Measurements from ENCODE around the gene GPR17. TPM values are rescaled to one million over a fixed set of nuclear protein-coding genes. Genes with fewer than 3 reads are reported as not detected.
A peak's percentile ranks its signal among the peaks of the same experiment; 100 is the strongest.

Gene GPR17
- polyA plus RNA-seq, 1 donor (not counting 4 experiments of a cell fraction or from before 2014, with no cell fraction given): not detected

GRCh38 chr2:127597046-127597983 lies 48.6 kb upstream of the GPR17 start:
- TF ChIP-seq CTCF (optimal IDR thresholded peaks at IDR 0.05 in 1 of 3, IDR thresholded peaks at IDR 0.05 in 1 of 3, conservative IDR thresholded peaks at IDR 0.05 in 1 of 3; ENCODE audit: extremely low read depth in 1 of 3, insufficient read depth in 2 of 3, low read length in 3 of 3) (no peak), EZH2 (IDR thresholded peaks at IDR 0.05; ENCODE audit: low read length) (no peak)
- H3K27ac ChIP-seq (ENCODE audit: control insufficient read depth, insufficient read depth, low read length): no peak overlapping the region

GRCh38 chr2:127597984-127598380 lies 48.0 kb upstream of the GPR17 start:
- H3K4me2 ChIP-seq (ENCODE audit: control insufficient read depth, extremely low read depth, insufficient read depth, low read depth, low read length): no peak overlapping the region
- H3K9ac ChIP-seq (ENCODE audit: control insufficient read depth, extremely low read depth, insufficient read depth, low read length): no peak overlapping the region
- no peaks in the 10 kb centered on the region for H3K36me3 ChIP-seq (ENCODE audit: control insufficient read depth in 2 of 2, extremely low read depth in 1 of 2, insufficient read depth in 2 of 2, low read length in 2 of 2)
- no peak overlapping the region for H3K4me3 ChIP-seq (ENCODE audit: control insufficient read depth in 2 of 3, extremely low read depth in 1 of 3, insufficient read depth in 2 of 3, low read depth in 1 of 3, low read length in 3 of 3)
- dilution Hi-C loops (cut with MboI; ENCODE audit: extremely low pct_ligation_motif_present, low sequenced_read_pairs): loop anchor here (25.0 kb wide), 1 partner anchor 89 kb away; the partner anchor contains the start of gene LIMS2
- H4K20me1 ChIP-seq (ENCODE audit: control insufficient read depth, extremely low read depth, insufficient read depth, low read length): no peaks in the 10 kb centered on the region
- no peaks in the 10 kb centered on the region for H3K9me3 ChIP-seq (ENCODE audit: control insufficient read depth, low read depth, low read length)
- no peak for TF ChIP-seq EZH2 (IDR thresholded peaks at IDR 0.05; ENCODE audit: low read length)
- FAIRE-seq: peak; percentile 34
- H3K4me1 ChIP-seq (ENCODE audit: control insufficient read depth, extremely low read depth, insufficient read depth, low read length): no peaks in the 10 kb centered on the region
- no peak overlapping the region for H2AFZ ChIP-seq (ENCODE audit: control insufficient read depth, low read length)
- no peaks in the 10 kb centered on the region for H3K9me1 ChIP-seq (ENCODE audit: control insufficient read depth, extremely low read depth, insufficient read depth, low read length)
- DNase-seq (ENCODE audit: low read depth, low spot score): no peak
- no peaks in the 10 kb centered on the region for H3K27me3 ChIP-seq (ENCODE audit: control insufficient read depth, extremely low read depth, insufficient read depth, low read length)
- H3K27ac ChIP-seq (ENCODE audit: control insufficient read depth, insufficient read depth, low read length): no peak overlapping the region
- no peaks in the 10 kb centered on the region for H3K79me2 ChIP-seq (ENCODE audit: control insufficient read depth, insufficient read depth, low read length)

More at GRCh38 chr2:127597046-127597983, 48.6 kb upstream of the GPR17 start:
- no peaks in the 10 kb centered on the region for H3K27me3 ChIP-seq (ENCODE audit: control insufficient read depth, extremely low read depth, insufficient read depth, low read length)
- no peak overlapping the region for H3K9ac ChIP-seq (ENCODE audit: control insufficient read depth, extremely low read depth, insufficient read depth, low read length)
- no peak for DNase-seq (ENCODE audit: low read depth, low spot score)
- H3K4me2 ChIP-seq (ENCODE audit: control insufficient read depth, extremely low read depth, insufficient read depth, low read depth, low read length): no peak overlapping the region
- H3K36me3 ChIP-seq (ENCODE audit: control insufficient read depth in 2 of 2, extremely low read depth in 1 of 2, insufficient read depth in 2 of 2, low read length in 2 of 2): no peaks in the 10 kb centered on the region
- H3K4me1 ChIP-seq (ENCODE audit: control insufficient read depth, extremely low read depth, insufficient read depth, low read length): no peaks in the 10 kb centered on the region
- no peak overlapping the region for H2AFZ ChIP-seq (ENCODE audit: control insufficient read depth, low read length)
- no peaks in the 10 kb centered on the region for H3K9me3 ChIP-seq (ENCODE audit: control insufficient read depth, low read depth, low read length)
- H3K9me1 ChIP-seq (ENCODE audit: control insufficient read depth, extremely low read depth, insufficient read depth, low read length): no peaks in the 10 kb centered on the region
- H4K20me1 ChIP-seq (ENCODE audit: control insufficient read depth, extremely low read depth, insufficient read depth, low read length): no peaks in the 10 kb centered on the region
- no peak for FAIRE-seq
- H3K79me2 ChIP-seq (ENCODE audit: control insufficient read depth, insufficient read depth, low read length): no peaks in the 10 kb centered on the region
- dilution Hi-C loops (cut with MboI; ENCODE audit: extremely low pct_ligation_motif_present, low sequenced_read_pairs): loop anchor here (25.0 kb wide), 1 partner anchor 90 kb away; the partner anchor contains the start of gene LIMS2
- no peak overlapping the region for H3K4me3 ChIP-seq (ENCODE audit: control insufficient read depth in 2 of 3, extremely low read depth in 1 of 3, insufficient read depth in 2 of 3, low read depth in 1 of 3, low read length in 3 of 3)

All from keratinocyte (primary cell).